Uterus (tissue), 2 donors: ENCODE measurements around the gene GATD1.

Experiments
- POLR2A ChIP-seq, 2 donors: fragments of 450-650 bp; IDR thresholded peaks; one replicate each; pipeline ENCODE4 v1.6.1; 2016; ENCODE audit warnings: antibody characterized with exemption in 2 of 2, mild to moderate bottlenecking in 1 of 2, moderate library complexity in 1 of 2
- TF ChIP-seq, protein P1 (sequence below), 4 experiments: fragments of 200-600 bp in 2 of 4; fragments of 450-650 bp in 2 of 4; sonication (generic) in 2 of 4; IDR thresholded peaks; one replicate each; pipeline ENCODE4 v1.5.1; 2016 to 2019; ENCODE audit warnings: antibody characterized with exemption in 4 of 4, mild to moderate bottlenecking in 2 of 4, moderate library complexity in 1 of 4

DNA sequence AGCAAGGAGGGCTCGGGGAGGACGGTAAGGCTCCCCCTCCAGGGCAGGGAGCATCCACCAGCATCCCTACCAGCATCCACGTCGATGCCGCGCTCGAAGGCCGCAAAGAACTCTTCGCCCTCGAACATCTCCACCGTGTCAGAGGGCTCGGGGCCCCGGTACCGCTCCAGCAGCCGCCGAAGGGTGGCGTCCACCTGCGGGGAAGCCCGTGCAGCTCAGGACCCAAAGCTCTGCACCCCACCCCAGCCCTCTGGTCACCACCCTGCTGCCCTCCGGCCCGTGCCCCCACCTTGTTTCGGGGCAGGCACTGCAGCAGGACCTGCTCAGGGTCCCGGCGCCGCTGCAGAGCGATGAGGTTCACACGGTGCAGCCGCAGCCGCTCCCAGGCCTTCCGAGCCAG, 23.2 kb upstream of the GATD1 start:
- TF ChIP-seq, protein P1, sequence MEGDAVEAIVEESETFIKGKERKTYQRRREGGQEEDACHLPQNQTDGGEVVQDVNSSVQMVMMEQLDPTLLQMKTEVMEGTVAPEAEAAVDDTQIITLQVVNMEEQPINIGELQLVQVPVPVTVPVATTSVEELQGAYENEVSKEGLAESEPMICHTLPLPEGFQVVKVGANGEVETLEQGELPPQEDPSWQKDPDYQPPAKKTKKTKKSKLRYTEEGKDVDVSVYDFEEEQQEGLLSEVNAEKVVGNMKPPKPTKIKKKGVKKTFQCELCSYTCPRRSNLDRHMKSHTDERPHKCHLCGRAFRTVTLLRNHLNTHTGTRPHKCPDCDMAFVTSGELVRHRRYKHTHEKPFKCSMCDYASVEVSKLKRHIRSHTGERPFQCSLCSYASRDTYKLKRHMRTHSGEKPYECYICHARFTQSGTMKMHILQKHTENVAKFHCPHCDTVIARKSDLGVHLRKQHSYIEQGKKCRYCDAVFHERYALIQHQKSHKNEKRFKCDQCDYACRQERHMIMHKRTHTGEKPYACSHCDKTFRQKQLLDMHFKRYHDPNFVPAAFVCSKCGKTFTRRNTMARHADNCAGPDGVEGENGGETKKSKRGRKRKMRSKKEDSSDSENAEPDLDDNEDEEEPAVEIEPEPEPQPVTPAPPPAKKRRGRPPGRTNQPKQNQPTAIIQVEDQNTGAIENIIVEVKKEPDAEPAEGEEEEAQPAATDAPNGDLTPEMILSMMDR (IDR thresholded peaks at IDR 0.05) = no peak
- no peak for TF ChIP-seq POLR2A (IDR thresholded peaks at IDR 0.05)
